GM12892 (cell line): ENCODE results near the gene SIM2. TPM values are rescaled to one million over a fixed set of nuclear protein-coding genes. Genes with fewer than 3 reads are reported as not detected.
"Not testable (repeated sequence)": the region's sequence is repeated elsewhere in the genome, so short reads cannot be mapped to it uniquely, and the experiment has no call there.

Experiments
- DNase-seq: peaks from one replicate; pipeline ENCODE4 v3.0.0; 2011; ENCODE audit not compliant: insufficient read length
- FAIRE-seq: peaks from 2 replicates; lab custom pipeline; 2011; peaks lifted over from hg19 to GRCh38; lab: Jason Lieb, UNC
- POLR2A ChIP-seq: IDR thresholded peaks from 2 replicates; pipeline ENCODE4 v1.6.1; 2011; ENCODE audit warnings: low read depth, low read length, control low read depth
- POLR2AphosphoS5 ChIP-seq: IDR thresholded peaks from 2 replicates; pipeline ENCODE4 v1.6.1; 2011; ENCODE audit warnings: low read depth, low read length, control low read depth
- TAF1 ChIP-seq: IDR thresholded peaks from 2 replicates; pipeline ENCODE4 v1.6.1; 2011; ENCODE audit warnings: low read depth, mild to moderate bottlenecking, control low read depth, low read length, borderline replicate concordance
- polyA plus RNA-seq: library from polyadenylated mRNA; unstranded; fragments of >200 nt; gene quantifications from one replicate; pipeline ENCODE4 v1.2.1, GENCODE V29; 2012; ENCODE audit warnings: missing spikeins, inconsistent platforms; ENCODE audit not compliant: missing spikeins

SIM2 gene, protein sequence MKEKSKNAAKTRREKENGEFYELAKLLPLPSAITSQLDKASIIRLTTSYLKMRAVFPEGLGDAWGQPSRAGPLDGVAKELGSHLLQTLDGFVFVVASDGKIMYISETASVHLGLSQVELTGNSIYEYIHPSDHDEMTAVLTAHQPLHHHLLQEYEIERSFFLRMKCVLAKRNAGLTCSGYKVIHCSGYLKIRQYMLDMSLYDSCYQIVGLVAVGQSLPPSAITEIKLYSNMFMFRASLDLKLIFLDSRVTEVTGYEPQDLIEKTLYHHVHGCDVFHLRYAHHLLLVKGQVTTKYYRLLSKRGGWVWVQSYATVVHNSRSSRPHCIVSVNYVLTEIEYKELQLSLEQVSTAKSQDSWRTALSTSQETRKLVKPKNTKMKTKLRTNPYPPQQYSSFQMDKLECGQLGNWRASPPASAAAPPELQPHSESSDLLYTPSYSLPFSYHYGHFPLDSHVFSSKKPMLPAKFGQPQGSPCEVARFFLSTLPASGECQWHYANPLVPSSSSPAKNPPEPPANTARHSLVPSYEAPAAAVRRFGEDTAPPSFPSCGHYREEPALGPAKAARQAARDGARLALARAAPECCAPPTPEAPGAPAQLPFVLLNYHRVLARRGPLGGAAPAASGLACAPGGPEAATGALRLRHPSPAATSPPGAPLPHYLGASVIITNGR
- polyA plus RNA-seq = 0.06 TPM

DNA sequence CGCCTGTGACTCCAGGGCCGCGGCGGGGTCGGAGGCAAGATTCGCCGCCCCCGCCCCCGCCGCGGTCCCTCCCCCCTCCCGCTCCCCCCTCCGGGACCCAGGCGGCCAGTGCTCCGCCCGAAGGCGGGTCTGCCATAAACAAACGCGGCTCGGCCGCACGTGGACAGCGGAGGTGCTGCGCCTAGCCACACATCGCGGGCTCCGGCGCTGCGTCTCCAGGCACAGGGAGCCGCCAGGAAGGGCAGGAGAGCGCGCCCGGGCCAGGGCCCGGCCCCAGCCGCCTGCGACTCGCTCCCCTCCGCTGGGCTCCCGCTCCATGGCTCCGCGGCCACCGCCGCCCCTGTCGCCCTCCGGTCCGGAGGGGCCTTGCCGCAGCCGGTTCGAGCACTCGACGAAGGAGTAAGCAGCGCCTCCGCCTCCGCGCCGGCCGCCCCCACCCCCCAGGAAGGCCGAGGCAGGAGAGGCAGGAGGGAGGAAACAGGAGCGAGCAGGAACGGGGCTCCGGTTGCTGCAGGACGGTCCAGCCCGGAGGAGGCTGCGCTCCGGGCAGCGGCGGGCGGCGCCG, at the start of gene SIM2:
Gene SIM2, plus strand, starts transcription at position 135 of the 565 bp plus-strand sequence. CDS start 632 bp downstream, outside the sequence.
- TF ChIP-seq POLR2AphosphoS5 (no peak), TAF1 (no peak), POLR2A (no peak)
- DNase-seq (peak; percentile 22), FAIRE-seq (no peak)

GRCh38 chr21:36654324-36654723, 44.6 kb upstream of the SIM2 start:
- FAIRE-seq (no peak), DNase-seq (no peak)
- TF ChIP-seq POLR2A = no peak
- TF ChIP-seq POLR2AphosphoS5 = no peak
- TF ChIP-seq TAF1 = no peak

DNA sequence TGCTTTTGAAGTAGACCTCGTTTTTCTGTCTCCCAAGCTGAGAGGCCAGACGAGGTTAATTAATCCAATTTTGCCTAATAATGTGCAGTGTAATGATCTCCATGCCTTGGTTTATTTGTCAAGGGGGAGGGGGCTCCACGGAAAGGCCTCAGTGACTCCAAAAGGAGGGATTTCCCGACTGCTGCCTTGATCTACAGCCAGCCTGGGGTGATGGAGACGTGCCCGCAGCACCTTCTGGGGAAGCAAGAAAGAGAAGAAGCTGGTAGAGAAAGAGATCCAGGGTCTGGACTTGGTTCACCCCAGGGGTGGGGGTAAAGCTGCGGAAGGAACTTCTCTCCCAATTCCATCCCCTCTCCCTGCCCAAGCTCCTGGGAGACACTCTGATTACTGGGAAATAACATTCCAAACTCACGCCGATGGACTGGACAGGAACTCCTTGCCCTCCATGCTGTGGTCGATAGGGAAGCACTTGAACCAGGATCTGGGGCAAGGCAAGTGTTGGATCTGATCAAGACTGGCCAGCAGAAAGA, 44.1 kb upstream of the SIM2 start:
- TF ChIP-seq TAF1 (no peak), POLR2A (no peak), POLR2AphosphoS5 (no peak)
- FAIRE-seq (no peak), DNase-seq (no peak)

GRCh38 chr21:36656138-36656537, 42.8 kb upstream of the SIM2 start:
- TF ChIP-seq POLR2AphosphoS5 (no peak), POLR2A (no peak), TAF1 (no peak)
- DNase-seq (no peak), FAIRE-seq (no peak)

DNA sequence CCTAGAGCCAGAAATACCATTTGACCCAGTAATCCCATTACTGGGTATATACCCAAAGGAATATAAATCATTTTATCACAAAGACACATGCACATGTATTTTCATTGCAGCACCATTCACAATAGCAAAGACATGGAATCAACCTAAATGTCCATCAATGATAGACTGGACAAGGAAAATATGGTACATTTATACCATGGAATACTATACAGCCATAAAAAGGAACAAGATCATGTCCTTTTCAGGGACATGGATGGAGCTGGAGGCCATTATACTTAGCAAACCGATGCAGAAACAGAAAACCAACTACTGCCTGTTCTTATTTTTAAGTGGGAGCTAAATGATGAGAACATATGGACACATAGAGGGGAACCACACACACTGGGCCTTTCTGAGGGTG, 41.6 kb upstream of the SIM2 start:
- not testable (repeated sequence) for DNase-seq, FAIRE-seq

- FAIRE-seq (no peak), DNase-seq (no peak)
- no peak for TF ChIP-seq TAF1
- TF ChIP-seq POLR2A = no peak
- TF ChIP-seq POLR2AphosphoS5 = no peak
Measured at GRCh38 chr21:36657999-36658398, 40.9 kb upstream of the SIM2 start.

DNA sequence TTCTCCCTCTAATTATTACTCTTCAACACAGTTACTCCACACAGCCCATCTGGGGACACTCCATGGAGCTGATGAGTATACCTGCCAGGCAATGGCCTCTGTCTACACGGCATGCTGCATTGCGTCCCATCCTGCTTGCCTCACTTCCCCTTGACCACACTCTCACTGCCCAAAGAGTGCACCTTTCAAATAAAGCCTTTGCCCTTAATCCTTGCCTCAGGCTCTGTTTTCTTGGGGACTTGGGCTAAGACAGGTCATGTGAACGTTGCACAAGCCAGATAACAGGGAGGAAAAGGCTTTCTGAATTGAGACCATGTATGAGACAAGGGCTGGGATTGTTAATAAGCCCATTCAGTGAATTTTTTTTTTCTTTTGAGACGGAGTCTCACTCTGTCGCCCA, 40.0 kb upstream of the SIM2 start:
- no peak for DNase-seq
- TF ChIP-seq POLR2A (no peak), POLR2AphosphoS5 (no peak), TAF1 (no peak)
- no peak for FAIRE-seq

GRCh38 chr21:36661511-36662309, 37.2 kb upstream of the SIM2 start:
- no peak for DNase-seq
- TF ChIP-seq POLR2A (no peak), TAF1 (no peak), POLR2AphosphoS5 (no peak)
- no peak for FAIRE-seq

- FAIRE-seq (no peak), DNase-seq (no peak)
- no peak for TF ChIP-seq POLR2AphosphoS5
- TF ChIP-seq TAF1 = no peak
- TF ChIP-seq POLR2A = no peak
Measured at GRCh38 chr21:36663033-36663855, 35.7 kb upstream of the SIM2 start.

- TF ChIP-seq TAF1 (no peak), POLR2A (no peak), POLR2AphosphoS5 (no peak)
- FAIRE-seq = no peak
- no peak for DNase-seq
Measured at GRCh38 chr21:36664662-36664990, 34.3 kb upstream of the SIM2 start.
